ENCODE measurements around the gene POU6F2.

DNA sequence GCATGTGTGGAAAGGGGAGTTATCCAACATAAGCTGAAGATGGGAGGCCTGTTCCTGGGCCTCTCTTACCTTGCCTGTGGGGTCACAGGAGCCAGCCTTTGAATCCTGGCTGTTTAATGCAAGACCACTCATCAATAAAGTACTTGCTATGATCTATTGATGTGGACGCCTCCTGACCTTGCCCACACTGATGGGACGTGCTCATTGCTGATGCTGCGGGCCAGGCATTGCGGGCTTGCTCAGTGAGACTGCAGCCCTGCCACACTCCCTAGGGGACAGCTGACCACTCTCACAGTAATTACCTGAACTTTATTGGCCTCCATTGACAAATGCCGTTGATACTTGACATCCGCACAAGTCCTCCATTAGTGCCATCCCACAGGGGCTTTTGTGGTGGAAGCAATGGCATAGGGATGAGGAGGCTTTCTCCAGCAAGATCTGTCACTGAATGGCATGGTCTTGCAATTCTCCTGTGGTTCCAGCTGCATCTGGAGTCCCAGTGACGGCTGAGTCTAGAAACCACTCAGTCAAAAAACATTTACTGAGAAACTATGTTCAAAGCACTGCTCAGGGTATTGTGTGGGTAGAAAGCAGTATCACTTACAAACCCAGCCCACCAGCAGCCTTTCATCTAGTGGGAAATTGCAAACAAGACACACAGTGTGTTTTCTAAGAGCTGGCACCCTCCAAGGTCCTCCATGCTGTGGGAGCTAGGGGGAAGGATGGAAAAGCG, 453.4 kb downstream of the POU6F2 start:
- TF ChIP-seq, protein P1, sequence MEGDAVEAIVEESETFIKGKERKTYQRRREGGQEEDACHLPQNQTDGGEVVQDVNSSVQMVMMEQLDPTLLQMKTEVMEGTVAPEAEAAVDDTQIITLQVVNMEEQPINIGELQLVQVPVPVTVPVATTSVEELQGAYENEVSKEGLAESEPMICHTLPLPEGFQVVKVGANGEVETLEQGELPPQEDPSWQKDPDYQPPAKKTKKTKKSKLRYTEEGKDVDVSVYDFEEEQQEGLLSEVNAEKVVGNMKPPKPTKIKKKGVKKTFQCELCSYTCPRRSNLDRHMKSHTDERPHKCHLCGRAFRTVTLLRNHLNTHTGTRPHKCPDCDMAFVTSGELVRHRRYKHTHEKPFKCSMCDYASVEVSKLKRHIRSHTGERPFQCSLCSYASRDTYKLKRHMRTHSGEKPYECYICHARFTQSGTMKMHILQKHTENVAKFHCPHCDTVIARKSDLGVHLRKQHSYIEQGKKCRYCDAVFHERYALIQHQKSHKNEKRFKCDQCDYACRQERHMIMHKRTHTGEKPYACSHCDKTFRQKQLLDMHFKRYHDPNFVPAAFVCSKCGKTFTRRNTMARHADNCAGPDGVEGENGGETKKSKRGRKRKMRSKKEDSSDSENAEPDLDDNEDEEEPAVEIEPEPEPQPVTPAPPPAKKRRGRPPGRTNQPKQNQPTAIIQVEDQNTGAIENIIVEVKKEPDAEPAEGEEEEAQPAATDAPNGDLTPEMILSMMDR (IDR thresholded peaks at IDR 0.05) = no peak
- TF ChIP-seq POLR2A (IDR thresholded peaks at IDR 0.05) = no peak
- no peak for TF ChIP-seq POLR2AphosphoS5 (IDR thresholded peaks at IDR 0.05)
- TF ChIP-seq EP300 (IDR thresholded peaks at IDR 0.05) = no peak
